H1 (cell line): ENCODE data around the gene SLC23A1. TPM values are rescaled to one million over a fixed set of nuclear protein-coding genes. Genes with fewer than 3 reads are reported as not detected.

Experiments
- CTCF ChIA-PET: fragments of 300-600 bp; sonication (Branson Sonifier 250); formaldehyde crosslinking; loops from one replicate; lab custom pipeline; 2021; ENCODE audit not compliant: partially characterized antibody; lab: Charles Lee
- POLR2A ChIA-PET: fragments of 300-600 bp; sonication (Branson Sonifier 250); formaldehyde crosslinking; loops from one replicate; lab custom pipeline; 2021; ENCODE audit warnings: inconsistent platforms; ENCODE audit not compliant: partially characterized antibody; lab: Charles Lee
- DNase-seq, 2 experiments: peaks; one replicate each; pipeline versions ENCODE4 v3.0.0 to v3.0.0-alpha.2; 2010 to 2022; ENCODE audit warnings: low spot score in 2 of 2, low read depth in 1 of 2, mixed read lengths in 1 of 2
- FAIRE-seq: peaks from 2 replicates; lab custom pipeline; 2011; peaks lifted over from hg19 to GRCh38; lab: Jason Lieb, UNC
- H2AFZ ChIP-seq: 2 replicates; pipeline ENCODE4 v1.8.1; 2012; ENCODE audit warnings: low read length, inconsistent platforms
- H2AK5ac ChIP-seq: 2 replicates; pipeline ENCODE4 v1.6.1; 2013; ENCODE audit warnings: low read depth, low read length
- H2BK120ac ChIP-seq: replicated peaks from 2 replicates; pipeline ENCODE3; 2013; ENCODE audit warnings: low read depth, low read length, inconsistent platforms
- H2BK12ac ChIP-seq: 2 replicates; pipeline ENCODE4 v1.6.1; 2013; ENCODE audit warnings: low read depth, low read length
- H2BK15ac ChIP-seq: 2 replicates; pipeline ENCODE4 v1.6.1; 2013; ENCODE audit warnings: low read length
- H2BK20ac ChIP-seq: 2 replicates; pipeline ENCODE4 v1.6.1; 2013; ENCODE audit warnings: low read length
- H2BK5ac ChIP-seq: 2 replicates; pipeline ENCODE4 v1.6.1; 2013; ENCODE audit warnings: low read depth, low read length
- H3K14ac ChIP-seq: 2 replicates; pipeline ENCODE4 v1.6.1; 2013; ENCODE audit warnings: inconsistent platforms; ENCODE audit not compliant: insufficient read length
- H3K18ac ChIP-seq: 2 replicates; pipeline ENCODE4 v1.6.1; 2013; ENCODE audit warnings: low read length; ENCODE audit errors: extremely low read depth
- H3K23ac ChIP-seq: 2 replicates; pipeline ENCODE4 v1.6.1; 2013; ENCODE audit warnings: inconsistent platforms; ENCODE audit not compliant: insufficient read length
- H3K23me2 ChIP-seq: 2 replicates; pipeline ENCODE4 v1.6.1; 2013; ENCODE audit warnings: low read depth, low read length
- H3K27ac ChIP-seq: 2 replicates; pipeline ENCODE4 v1.6.1; 2011; ENCODE audit warnings: low read depth, low read length, inconsistent platforms
- H3K27me3 ChIP-seq, 4 experiments: replicated peaks in 1 of 4; 1 replicate in 1 of 4; 2 replicates in 3 of 4; pipeline versions ENCODE4 v1.6.1 to v1.8.1; 2011 to 2013; ENCODE audit warnings: low read length in 3 of 4, mild to moderate bottlenecking in 3 of 4, inconsistent platforms in 2 of 4, mixed read lengths in 2 of 4, moderate library complexity in 1 of 4; ENCODE audit not compliant: control insufficient read depth in 3 of 4, insufficient read depth in 3 of 4; ENCODE audit errors: extremely low read depth in 1 of 4
- H3K36me3 ChIP-seq, 4 experiments: 2 replicates each; pipeline versions ENCODE4 v1.6.1 to v1.8.1; 2011 to 2013; ENCODE audit warnings: mild to moderate bottlenecking in 4 of 4, low read length in 3 of 4, moderate library complexity in 2 of 4, control low read depth in 1 of 4, inconsistent platforms in 1 of 4; ENCODE audit not compliant: insufficient read depth in 4 of 4, control insufficient read depth in 2 of 4
- H3K4ac ChIP-seq: replicated peaks from 2 replicates; pipeline ENCODE3; 2013; ENCODE audit warnings: low read length, low read depth, mixed read lengths, inconsistent platforms; ENCODE audit not compliant: insufficient read length
- H3K4me1 ChIP-seq, 4 experiments: replicated peaks in 1 of 4; 1 replicate in 1 of 4; 2 replicates in 3 of 4; pipeline versions ENCODE4 v1.6.1 to v1.8.1; 2011 to 2013; ENCODE audit warnings: low read length in 3 of 4, inconsistent platforms in 2 of 4, mixed read lengths in 1 of 4; ENCODE audit not compliant: insufficient read depth in 4 of 4, control insufficient read depth in 3 of 4
- H3K4me2 ChIP-seq, 2 experiments: 2 replicates each; pipeline versions ENCODE4 v1.6.1 to v1.8.1; 2011 to 2013; ENCODE audit warnings: low read depth in 2 of 2, low read length in 2 of 2, control low read depth in 1 of 2, inconsistent platforms in 1 of 2, mild to moderate bottlenecking in 1 of 2; ENCODE audit not compliant: insufficient read depth in 1 of 2
- H3K4me3 ChIP-seq, 4 experiments: fragments of 200-600, 300-600 bp in 1 of 4; sonication (generic), shearing (Covaris generic), sonication (Bioruptor Twin) in 1 of 4; 2 replicates each; pipeline versions ENCODE4 v1.5.1 to v1.8.1; 2011 to 2016; ENCODE audit warnings: low read length in 4 of 4, low read depth in 3 of 4, control low read depth in 2 of 4, inconsistent platforms in 2 of 4, mild to moderate bottlenecking in 2 of 4, mixed read lengths in 1 of 4, moderate library complexity in 1 of 4; ENCODE audit not compliant: insufficient read depth in 2 of 4; ENCODE audit errors: extremely low read depth in 1 of 4
- H3K56ac ChIP-seq: replicated peaks from 2 replicates; pipeline ENCODE3; 2013; ENCODE audit warnings: low read depth, mild to moderate bottlenecking, mixed read lengths, low read length, inconsistent platforms; ENCODE audit not compliant: insufficient read length
- H3K79me1 ChIP-seq: 2 replicates; pipeline ENCODE4 v1.6.1; 2013; ENCODE audit warnings: low read depth, low read length, control low read depth
- H3K79me2 ChIP-seq, 2 experiments: 2 replicates each; pipeline versions ENCODE4 v1.6.1 to v1.8.1; 2012 to 2013; ENCODE audit warnings: low read length in 2 of 2, mild to moderate bottlenecking in 2 of 2, inconsistent platforms in 1 of 2; ENCODE audit not compliant: insufficient read depth in 2 of 2, control insufficient read depth in 1 of 2
- H3K9ac ChIP-seq, 4 experiments: replicated peaks in 1 of 4; 1 replicate in 1 of 4; 2 replicates in 3 of 4; pipeline versions ENCODE4 v1.6.1 to v1.8.1; 2011 to 2013; ENCODE audit warnings: low read depth in 3 of 4, low read length in 3 of 4, control low read depth in 2 of 4, mild to moderate bottlenecking in 2 of 4, moderate library complexity in 2 of 4, inconsistent platforms in 1 of 4; ENCODE audit errors: extremely low read depth in 1 of 4
- H3K9me3 ChIP-seq, 2 experiments: 2 replicates each; pipeline versions ENCODE4 v1.6.1 to v1.8.1; 2012 to 2013; ENCODE audit warnings: mild to moderate bottlenecking in 2 of 2, moderate library complexity in 2 of 2, control low read depth in 1 of 2, inconsistent platforms in 1 of 2, low read depth in 1 of 2, low read length in 1 of 2, mixed read lengths in 1 of 2; ENCODE audit not compliant: insufficient read depth in 2 of 2
- H4K20me1 ChIP-seq, 2 experiments: replicated peaks in 1 of 2; 2 replicates each; pipeline versions ENCODE3 to v1.8.1; 2011 to 2013; ENCODE audit warnings: inconsistent platforms in 2 of 2, low read length in 2 of 2, mild to moderate bottlenecking in 1 of 2; ENCODE audit not compliant: insufficient read depth in 2 of 2, control insufficient read depth in 1 of 2
- H4K5ac ChIP-seq: 2 replicates; pipeline ENCODE4 v1.6.1; 2013; ENCODE audit warnings: low read length, low read depth, mixed read lengths, inconsistent platforms; ENCODE audit not compliant: insufficient read length
- H4K8ac ChIP-seq: 2 replicates; pipeline ENCODE4 v1.8.0; 2013; ENCODE audit warnings: mild to moderate bottlenecking, moderate library complexity, low read length, inconsistent platforms; ENCODE audit not compliant: insufficient read depth; ENCODE audit errors: extremely low read depth
- H4K91ac ChIP-seq: replicated peaks from 2 replicates; pipeline ENCODE3; 2013; ENCODE audit warnings: low read length, mixed read lengths, inconsistent platforms; ENCODE audit not compliant: insufficient read length
- BACH1 ChIP-seq: IDR thresholded peaks from 2 replicates; pipeline ENCODE4 v1.6.1; 2012; ENCODE audit warnings: low read length, improper control_type of control experiment
- CBX5 ChIP-seq: fragments of 300-800, 300-1000 bp; sonication (generic); IDR thresholded peaks from 2 replicates; pipeline ENCODE4 v1.7.1; 2016; ENCODE audit warnings: antibody characterized with exemption, low read length, low read depth
- EGR1 ChIP-seq: IDR thresholded peaks from 2 replicates; pipeline ENCODE4 v1.6.1; 2011; ENCODE audit warnings: low read depth, low read length, borderline replicate concordance
- GABPA ChIP-seq: IDR thresholded peaks from 2 replicates; pipeline ENCODE4 v1.6.1; 2011; ENCODE audit warnings: mild to moderate bottlenecking, low read length, moderate library complexity, borderline replicate concordance; ENCODE audit not compliant: insufficient read depth
- HDAC2 ChIP-seq, 2 experiments: fragments of 300-600 bp in 1 of 2; sonication (generic) in 1 of 2; IDR thresholded peaks; 2 replicates each; pipeline ENCODE4 v1.6.1; 2011 to 2012; ENCODE audit warnings: low read depth in 2 of 2, low read length in 2 of 2, mild to moderate bottlenecking in 2 of 2, moderate library complexity in 2 of 2, borderline replicate concordance in 1 of 2, inconsistent platforms in 1 of 2
- POLR2AphosphoS5 ChIP-seq: IDR thresholded peaks from 2 replicates; pipeline ENCODE4 v1.6.1; 2011; ENCODE audit warnings: low read depth, low read length
- RNF2 ChIP-seq: fragments of 200-900, 300-1000 bp; sonication (generic); IDR thresholded peaks from 2 replicates; pipeline ENCODE4 v1.7.1; 2016; ENCODE audit warnings: borderline replicate concordance, low read depth, mild to moderate bottlenecking, antibody characterized with exemption, low read length; ENCODE audit not compliant: poor library complexity, severe bottlenecking; ENCODE audit errors: missing control alignments
- SIN3A ChIP-seq, 2 experiments: IDR thresholded peaks in 1 of 2; conservative IDR thresholded peaks in 1 of 2; 2 replicates each; pipeline ENCODE4 v1.6.1; 2011 to 2012; ENCODE audit warnings: low read length in 2 of 2, improper control_type of control experiment in 1 of 2, low read depth in 1 of 2, mild to moderate bottlenecking in 1 of 2
- SP4 ChIP-seq: IDR thresholded peaks from 2 replicates; pipeline ENCODE4 v1.6.1; 2012; ENCODE audit warnings: low read length, inconsistent platforms
- WGBS, 2 experiments: shearing (Covaris generic) in 1 of 2; methylation state at CpG; one replicate each; pipeline versions ENCODE4 v1.1.6 to v1.1.7; 2013 to 2015; ENCODE audit warnings: low lambda C conversion rate in 2 of 2, mixed read lengths in 2 of 2, inconsistent platforms in 1 of 2, low coverage in 1 of 2, missing lambda C conversion rate in 1 of 2; ENCODE audit not compliant: insufficient replicate concordance in 2 of 2, insufficient coverage in 1 of 2, insufficient read length in 1 of 2; ENCODE audit errors: extremely low coverage in 1 of 2, missing lambda C conversion rate in 1 of 2; 5-methylcytosine and 5-hydroxymethylcytosine counted together
- polyA plus RNA-seq, 7 experiments: library from polyadenylated mRNA; depleted of rRNA in 3 of 7; stranded (reverse) in 5 of 7; unstranded in 2 of 7; fragments of >200 nt in 5 of 7; fragments of 200-250 nt in 2 of 7; gene quantifications; 1 replicate in 5 of 7; 2 replicates in 1 of 7; 4 replicates in 1 of 7; pipeline versions ENCODE4 v1.2.1 to v1.2.3, GENCODE V29; 2011 to 2013; ENCODE audit warnings: missing spikeins in 2 of 7, mixed read lengths in 2 of 7
- total RNA-seq: library from RNA; stranded (reverse); fragmentation: NEBNext Ultra II Directional; extraction: Animal tissue kit (Norgen Biotek cat#: 25700); gene quantifications from 2 replicates; pipeline ENCODE4 v1.2.1, GENCODE V29; 2021

SLC23A1 gene
- total and polyA plus RNA-seq, 2 of the 8 experiments (the other 6 are each of a cell fraction or from before 2014, with no cell fraction given) = not detected

DNA sequence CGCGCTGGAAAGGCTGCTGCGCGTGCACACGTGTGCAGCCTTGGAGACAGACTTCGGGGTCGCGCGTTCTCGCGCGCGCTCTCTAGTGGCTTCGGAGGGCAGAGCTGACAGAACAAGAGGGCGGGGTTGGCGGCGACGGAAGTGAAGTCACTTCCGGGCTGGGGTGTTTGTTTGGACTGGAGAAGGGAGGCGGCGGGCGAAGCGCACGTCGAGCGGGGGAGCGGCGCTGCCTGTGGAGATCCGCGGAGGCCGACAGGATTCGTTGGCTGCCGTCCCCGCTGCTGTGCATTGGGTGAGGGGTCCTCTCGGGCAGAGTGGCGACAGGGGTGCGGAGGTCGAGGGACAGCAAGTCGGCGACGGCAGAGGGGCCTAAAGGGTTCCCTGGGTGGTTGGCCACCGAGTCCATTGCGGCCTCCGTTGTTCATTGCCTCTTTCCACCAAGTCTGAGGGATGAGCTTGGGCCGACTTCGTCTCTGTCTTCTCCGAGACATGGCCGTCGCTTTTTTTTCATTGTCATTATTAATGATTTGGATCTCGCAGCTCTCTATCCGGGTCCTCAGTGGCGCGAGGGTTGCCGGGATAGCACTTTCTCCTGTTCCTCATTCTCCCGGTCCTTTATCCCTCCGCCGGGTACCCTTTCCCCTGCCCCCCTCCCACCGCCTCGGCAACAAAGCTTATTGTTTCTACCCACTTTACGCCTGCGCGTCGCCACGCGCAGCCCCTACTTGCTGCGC is 41.2 kb downstream of the SLC23A1 start, which contains the start of gene PAIP2:
Gene PAIP2 (plus strand): TSS at position 166 of the 734 bp plus-strand sequence. CDS start 21,931 bp downstream, outside the sequence.
- ChIA-PET CTCF (interaction anchor here (0.6 to 2.3 kb wide), 14 partner anchors 10 to 294 kb away, joined by 3 to 12 read pairs (median 4); partner anchors contain the start of genes MATR3 and PROB1), POLR2A (interaction anchor here (0.6 to 5.4 kb wide), 47 partner anchors 10 to 876 kb away, joined by 3 to 111 read pairs (median 5); partner anchors contain the start of genes DNAJC18, EGR1, HSPA9 and MATR3)
- Histone ChIP-seq H3K79me2 (peaks cover 36 to 46% of the 10 kb centered on the region in 2 experiments), H2AK5ac (peak within 1 kb of the TSS; percentile 98), H2BK12ac (peak within 1 kb of the TSS; percentile 82; the same call in 1 of the 2 replicates), H4K8ac (peak within 1 kb of the TSS; percentile 99), H3K9me3 (no peaks in the 10 kb centered on the region), H3K18ac (peak within 1 kb of the TSS; percentile 85), H3K79me1 (peaks cover 4% of the 10 kb centered on the region), H3K56ac (peak within 1 kb of the TSS; percentile 98), H4K91ac (peak within 1 kb of the TSS; percentile 90), H3K4me3 (peak within 1 kb of the TSS; percentile 82 to 94 (median 88)), H2BK20ac (no peak within 1 kb of the TSS), H3K36me3 (peaks cover 0 to 12% (median 0%) of the 10 kb centered on the region in 4 experiments; a peak in 3 of 8 replicates), H3K23me2 (peaks cover 7% of the 10 kb centered on the region; the same call in 1 of the 2 replicates), H3K23ac (no peak within 1 kb of the TSS), H2BK5ac (peak within 1 kb of the TSS; percentile 98), H2AFZ (0 out of 2 replicates have a peak within 1 kb of the TSS, but pooled peaks have one; percentile 36), H3K4ac (peak within 1 kb of the TSS; percentile 100), H3K14ac (no peak within 1 kb of the TSS), H4K5ac (peak within 1 kb of the TSS; percentile 96), H4K20me1 (peaks cover 13 to 14% of the 10 kb centered on the region in 2 experiments), H2BK15ac (peak within 1 kb of the TSS; percentile 21; the same call in 1 of the 2 replicates), H3K9ac (peak within 1 kb of the TSS; percentile 95 to 99 (median 96)), H2BK120ac (peak within 1 kb of the TSS; percentile 84), H3K27me3 (no peaks in the 10 kb centered on the region), H3K4me2 (peak within 1 kb of the TSS; percentile 80 to 97), H3K27ac (peak within 1 kb of the TSS; percentile 99), H3K4me1 (peaks cover 0 to 7% (median under 1%) of the 10 kb centered on the region in 4 experiments; a peak in 4 of 7 replicates)
- WGBS, 2 experiments = 2% methylated on average over 59 of the region's 66 CpGs; no CpG with 5 or more reads in 1 of the 2 experiments
- DNase-seq = peak; percentile 92 to 97
- FAIRE-seq = peak; percentile 45
- TF ChIP-seq EGR1 = no peak
- peak; percentile 39 to 78; a peak in 2 of 4 replicates for TF ChIP-seq SIN3A (conservative IDR thresholded peaks at IDR 0.05 in 1 of 2, IDR thresholded peaks at IDR 0.05 in 1 of 2; ENCODE audit: low read depth in 1 of 2, low read length in 2 of 2)
- TF ChIP-seq RNF2 = no peak
- no peak for TF ChIP-seq BACH1
- TF ChIP-seq POLR2AphosphoS5 = peak; percentile 99
- 0 out of 2 replicates have a peak, but pooled peaks have one; percentile 63 for TF ChIP-seq SP4
- TF ChIP-seq GABPA = peak; percentile 84; the same call in 1 of the 2 replicates
- TF ChIP-seq HDAC2 (IDR thresholded peaks at IDR 0.05; ENCODE audit: borderline replicate concordance in 1 of 2, low read depth in 2 of 2, low read length in 2 of 2) = 0 out of 4 replicates have a peak, but pooled peaks of 1 of the 2 experiments have one; percentile 78
- TF ChIP-seq CBX5 = no peak
